Renal cortical epithelial cell (primary cell): ENCODE measurements around the gene ARHGAP6. TPM values are rescaled to one million over a fixed set of nuclear protein-coding genes. Genes with fewer than 3 reads are reported as not detected.

Experiments
- DNase-seq: peaks from one replicate; pipeline ENCODE4 v3.0.0-alpha.2; 2011; ENCODE audit warnings: low read depth
- total RNA-seq: library from RNA; depleted of rRNA; stranded (reverse); fragments of >200 nt; gene quantifications from 2 replicates; pipeline ENCODE4 v1.2.3, GENCODE V29; 2014

The ARHGAP6 gene
- total RNA-seq, 1 donor from 2014 or later = 9.4 TPM

- DNase-seq = peak; percentile 88
Measured at GRCh38 chrX:11351375-11352295, 314.1 kb downstream of the ARHGAP6 start.

DNA sequence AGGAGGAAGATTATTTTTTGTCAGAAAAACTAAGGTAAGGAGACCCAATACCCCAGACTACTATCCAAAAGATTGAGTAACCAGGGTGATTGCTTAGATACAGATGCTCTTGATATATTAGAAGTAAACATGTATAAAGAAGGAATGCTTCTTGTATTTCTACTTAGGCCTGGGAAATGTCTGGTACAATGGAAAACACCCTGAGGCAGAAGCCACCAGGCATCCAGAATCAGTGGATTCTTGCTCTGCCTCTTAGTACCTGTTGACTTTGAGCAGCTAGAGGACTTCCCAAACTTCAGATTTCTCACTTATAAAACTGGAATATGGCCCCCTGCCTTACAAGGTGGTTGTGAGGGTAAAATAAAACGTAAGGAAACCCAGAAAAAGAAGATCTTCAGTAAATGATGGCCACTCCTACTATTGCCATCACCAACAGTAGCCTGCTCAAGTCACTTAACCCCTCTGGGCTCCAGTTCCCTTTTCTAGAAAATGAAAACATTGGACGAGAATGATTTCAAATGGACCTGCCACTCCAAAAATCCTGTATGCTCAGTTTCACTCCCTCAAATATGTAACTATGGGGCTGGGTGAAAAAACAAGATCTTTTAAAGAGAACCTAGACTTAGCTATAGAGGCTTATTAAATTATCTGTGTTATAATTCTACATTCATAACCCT is 315.9 kb downstream of the ARHGAP6 start:
- no peak for DNase-seq

DNA sequence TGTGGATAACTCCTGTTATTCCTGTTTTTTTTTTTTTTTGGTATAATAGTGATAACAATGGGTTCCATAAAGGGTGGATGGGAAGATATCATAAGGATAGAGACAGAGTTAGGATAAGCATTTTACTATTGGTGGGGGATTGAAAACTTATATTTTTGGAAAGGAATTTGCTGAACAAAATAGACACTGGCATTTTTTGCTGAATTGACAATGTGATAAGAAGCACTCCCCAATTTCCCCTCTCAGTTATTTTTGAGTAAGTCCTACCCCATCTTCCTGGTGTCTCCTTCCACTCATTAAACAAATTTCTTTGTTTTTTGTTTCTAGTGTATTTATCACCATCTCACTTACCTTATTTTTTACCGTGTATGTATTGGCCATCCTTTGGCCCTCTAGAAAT is 316.7 kb downstream of the ARHGAP6 start:
- no peak for DNase-seq

GRCh38 chrX:11347300-11347699 is 318.4 kb downstream of the ARHGAP6 start:
- DNase-seq = no peak

DNA sequence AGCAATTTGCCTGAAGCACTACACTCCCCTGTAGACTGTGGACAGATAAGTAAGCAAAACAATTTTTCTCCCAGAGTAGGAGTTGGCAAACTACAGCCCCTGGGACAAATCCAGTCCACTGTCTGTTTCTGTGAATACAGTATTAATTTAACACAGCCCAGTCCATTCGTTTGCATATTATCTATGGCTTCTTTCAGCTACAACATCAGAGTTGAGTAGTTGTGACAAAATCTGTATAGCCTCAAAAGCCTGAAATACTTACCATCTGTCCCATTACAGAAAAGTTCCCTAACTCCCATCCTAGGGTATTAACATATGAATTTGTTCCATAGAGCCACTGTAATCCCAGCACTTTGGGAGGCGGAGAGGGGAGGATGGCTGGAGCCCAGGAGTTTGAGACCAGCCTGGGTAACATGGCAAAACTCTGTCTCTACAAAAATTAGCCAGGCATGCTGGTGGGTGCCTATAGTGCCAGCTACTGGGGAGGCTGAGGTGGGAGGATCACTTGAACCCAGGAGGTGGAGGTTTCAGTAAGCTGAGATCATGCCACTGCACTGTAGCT is 319.5 kb downstream of the ARHGAP6 start:
- no peak for DNase-seq

DNA sequence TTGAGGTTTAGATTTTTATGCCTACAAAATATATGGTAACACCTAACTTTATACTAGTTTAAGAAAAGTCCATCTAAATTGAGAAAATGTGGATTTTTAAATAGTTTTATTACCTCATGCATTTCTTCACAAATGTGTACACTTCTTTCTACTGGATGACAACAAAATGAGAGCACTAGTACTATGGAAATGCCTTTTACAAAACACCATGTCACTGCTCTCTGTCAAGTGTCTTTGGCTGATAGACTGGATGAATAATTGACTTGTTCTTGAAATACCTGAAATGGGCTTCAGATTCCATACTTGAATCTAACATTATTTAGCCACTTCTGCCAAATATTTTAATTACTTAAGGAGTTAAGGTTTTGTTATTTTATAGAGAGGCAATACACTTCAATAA is 323.0 kb downstream of the ARHGAP6 start:
- peak; percentile 1 for DNase-seq

DNA sequence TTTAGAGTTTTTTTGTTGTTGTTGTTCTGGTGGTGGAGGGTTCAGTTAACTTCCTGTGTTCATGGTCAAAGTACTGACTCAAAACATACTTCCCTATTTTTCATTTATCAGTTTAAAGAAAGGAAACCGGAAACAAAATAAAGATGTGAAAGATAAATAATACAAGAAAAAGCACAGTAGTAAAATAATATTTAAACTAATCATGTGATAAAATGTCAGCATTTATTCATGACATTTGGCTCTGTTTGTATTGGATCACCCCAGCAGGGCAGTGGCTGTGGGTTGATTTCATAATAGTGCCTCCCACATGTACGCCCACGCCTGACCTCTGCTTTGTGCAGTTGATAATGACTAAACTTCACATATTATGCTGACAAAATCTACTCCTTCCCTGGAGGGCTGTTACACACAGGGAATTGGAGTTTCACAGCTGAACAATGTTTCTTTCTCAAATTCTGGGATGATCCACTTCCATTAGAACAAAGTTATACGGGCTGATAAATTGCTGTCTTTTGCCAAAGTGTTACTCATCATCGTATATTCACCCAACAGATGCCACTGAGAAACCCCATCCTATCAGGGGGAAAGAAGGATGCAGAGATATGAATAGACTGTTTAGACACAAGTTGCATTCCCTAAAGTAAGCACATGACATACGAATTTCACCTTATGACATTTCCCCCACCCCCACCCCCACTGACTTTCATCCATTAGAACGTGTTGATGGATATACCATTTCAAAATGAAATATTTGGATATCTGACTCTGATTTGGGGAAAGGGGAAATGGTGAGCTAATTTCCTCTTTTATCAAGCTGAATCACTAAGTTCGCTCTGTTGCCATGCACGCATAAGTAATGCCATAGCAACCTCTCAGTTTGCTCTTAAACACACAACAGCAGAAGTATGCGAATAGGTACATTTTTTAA is 324.2 kb downstream of the ARHGAP6 start:
- DNase-seq = peak; percentile 90

GRCh38 chrX:11337292-11338009 is 328.3 kb downstream of the ARHGAP6 start:
- peak; percentile 26 for DNase-seq

GRCh38 chrX:11336201-11336600 is 329.5 kb downstream of the ARHGAP6 start:
- DNase-seq = no peak

DNA sequence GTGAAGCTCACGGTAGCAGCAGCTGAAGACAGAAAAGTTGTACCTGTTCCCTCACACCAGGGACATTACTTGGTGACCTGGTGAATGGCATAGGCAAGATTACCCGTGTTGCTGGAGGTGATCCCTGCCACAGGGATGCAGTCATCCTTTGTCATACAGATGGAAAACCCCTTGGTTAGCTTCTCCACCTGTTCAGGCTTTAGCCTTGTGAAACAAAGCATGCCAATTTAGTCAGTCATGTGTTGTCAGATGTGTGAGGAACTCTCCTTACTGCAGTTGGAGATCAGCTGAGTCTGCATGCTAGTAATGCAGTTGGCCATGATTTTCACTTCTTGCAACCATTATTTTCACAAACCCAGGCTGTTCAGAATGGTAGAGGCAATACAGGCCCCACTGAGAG is 331.6 kb downstream of the ARHGAP6 start:
- DNase-seq = no peak

GRCh38 chrX:11331788-11332187 is 333.9 kb downstream of the ARHGAP6 start:
- DNase-seq = no peak

GRCh38 chrX:11329021-11329420 is 336.7 kb downstream of the ARHGAP6 start:
- DNase-seq = peak; percentile 1

DNA sequence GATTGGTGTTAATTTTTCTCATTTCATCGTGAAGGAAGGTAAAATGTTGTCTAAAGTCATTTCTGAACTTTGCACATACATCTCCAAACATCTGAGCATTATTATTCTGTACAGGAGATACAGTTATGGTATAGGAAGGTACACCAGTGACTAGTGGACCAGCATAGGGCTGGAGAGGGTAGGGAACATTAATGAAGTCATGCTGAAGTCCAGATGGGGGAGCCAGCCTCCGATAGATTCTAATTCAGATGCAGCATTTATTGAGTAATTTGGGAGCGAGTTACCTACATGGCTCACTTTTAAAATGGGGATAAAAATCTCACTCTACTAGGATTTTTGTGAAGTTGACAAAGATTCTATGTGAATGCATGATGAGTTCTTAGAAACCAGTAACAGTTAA is 337.6 kb downstream of the ARHGAP6 start:
- DNase-seq = no peak

DNA sequence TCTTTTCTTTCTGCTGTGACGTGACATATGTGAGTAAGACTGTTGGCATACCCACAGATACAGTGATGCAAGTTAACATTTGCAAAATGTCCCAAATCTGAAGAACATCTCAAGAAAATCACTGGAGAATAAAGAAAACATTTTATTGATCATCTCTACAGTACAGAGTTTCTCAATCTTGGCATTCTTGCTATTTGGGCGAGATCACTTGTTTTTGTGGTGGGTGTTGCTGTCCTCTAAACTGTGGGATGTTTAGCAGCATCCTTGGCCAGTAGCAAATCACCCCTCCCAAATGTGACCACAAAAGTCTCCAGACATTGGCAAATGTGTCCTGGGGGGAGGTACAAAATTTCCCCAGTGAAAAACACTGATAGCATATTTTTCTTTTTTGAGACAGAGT is 343.7 kb downstream of the ARHGAP6 start:
- DNase-seq = no peak

GRCh38 chrX:11319806-11320520 is 345.8 kb downstream of the ARHGAP6 start:
- no peak for DNase-seq

GRCh38 chrX:11311706-11312105 is 354.0 kb downstream of the ARHGAP6 start:
- DNase-seq = no peak

DNA sequence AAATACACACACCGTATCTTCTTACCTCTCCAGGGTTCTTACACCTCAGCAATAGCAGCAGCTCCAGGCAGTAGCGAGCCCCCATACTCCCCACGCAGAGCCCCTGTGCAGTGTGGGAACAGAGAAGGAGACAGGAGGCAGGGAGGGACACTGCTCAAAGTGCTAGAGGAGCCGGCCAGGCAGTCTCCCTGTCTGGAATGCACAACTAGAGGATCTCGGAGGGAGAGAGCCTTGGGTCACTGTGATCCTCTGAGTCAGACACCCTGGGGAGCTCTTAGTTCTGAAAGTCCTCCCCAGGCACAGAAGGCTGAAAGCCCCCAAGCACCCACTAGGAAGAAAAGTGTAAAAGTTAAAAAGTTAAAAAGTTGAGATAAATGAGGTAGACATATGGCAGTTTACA is 356.5 kb downstream of the ARHGAP6 start:
- DNase-seq = no peak

DNA sequence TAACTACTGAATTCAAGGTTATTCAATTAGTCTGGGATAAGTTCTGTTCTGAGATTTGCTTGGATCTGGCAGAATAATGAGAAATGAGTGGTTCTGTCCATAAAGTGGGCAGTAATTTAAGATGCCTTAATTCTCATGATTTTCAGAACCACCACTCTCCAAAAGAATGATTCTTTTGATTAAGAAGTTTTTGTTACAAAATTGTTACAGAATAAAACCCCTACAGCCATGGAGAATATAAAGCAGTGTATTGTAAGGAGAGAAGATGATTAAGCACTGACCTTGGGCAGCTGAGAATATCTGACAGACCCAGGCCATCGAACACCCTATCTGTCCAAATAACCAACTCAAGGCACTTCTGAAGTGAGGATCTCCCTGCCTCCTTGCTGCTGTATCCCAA is 360.1 kb downstream of the ARHGAP6 start:
- no peak for DNase-seq

- peak; percentile 6 for DNase-seq
Measured at GRCh38 chrX:11304829-11305228, 360.9 kb downstream of the ARHGAP6 start.

DNA sequence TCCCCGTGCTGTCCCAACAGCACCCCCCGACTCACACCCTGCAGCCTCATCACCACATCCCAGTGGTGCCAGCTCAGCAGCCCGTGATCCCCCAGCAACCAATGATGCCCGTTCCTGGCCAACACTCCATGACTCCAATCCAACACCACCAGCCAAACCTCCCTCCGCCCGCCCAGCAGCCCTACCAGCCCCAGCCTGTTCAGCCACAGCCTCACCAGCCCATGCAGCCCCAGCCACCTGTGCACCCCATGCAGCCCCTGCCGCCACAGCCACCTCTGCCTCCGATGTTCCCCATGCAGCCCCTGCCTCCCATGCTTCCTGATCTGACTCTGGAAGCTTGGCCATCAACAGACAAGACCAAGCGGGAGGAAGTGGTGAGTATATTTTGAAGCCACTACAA is 367.1 kb downstream of the ARHGAP6 start:
- DNase-seq = no peak
